CD4-positive, alpha-beta T cell treated with Interleukin-17A for 1 hour (primary cell): ENCODE measurements around the gene TMCO6.
"Not testable (repeated sequence)": the region's sequence is repeated elsewhere in the genome, so short reads cannot be mapped to it uniquely, and the experiment has no call there.

Source experiments
- DNase-seq: peaks from one replicate; pipeline ENCODE4 v3.0.0-alpha.2; 2020

Gene TMCO6

GRCh38 chr5:140631036-140631417, 8.2 kb upstream of the TMCO6 start:
- DNase-seq = no peak

- peak; percentile 31 for DNase-seq
Observed at GRCh38 chr5:140631831-140632365, 7.4 kb upstream of the TMCO6 start.

GRCh38 chr5:140632366-140633020, 6.8 kb upstream of the TMCO6 start:
- DNase-seq = peak; percentile 58

- DNase-seq = no peak
Observed at GRCh38 chr5:140633021-140633471, 6.2 kb upstream of the TMCO6 start, which contains the start of gene CD14. Gene CD14, minus strand, starts transcription at chr5:140633175. Its CDS starts 104 bp downstream, at chr5:140633071.

GRCh38 chr5:140633501-140633900, 5.8 kb upstream of the TMCO6 start:
- no peak for DNase-seq

- no peak for DNase-seq
Observed at GRCh38 chr5:140634103-140634502, 5.1 kb upstream of the TMCO6 start.

- DNase-seq = no peak
Observed at GRCh38 chr5:140635291-140636257, 3.7 kb upstream of the TMCO6 start.

GRCh38 chr5:140637371-140638100, 1.7 kb upstream of the TMCO6 start:
- no peak for DNase-seq

- DNase-seq = not testable (repeated sequence)
Observed at GRCh38 chr5:140638898-140639147, 428 bp upstream of the TMCO6 start.

- DNase-seq = no peak
Observed at GRCh38 chr5:140641716-140642115, 2.5 kb downstream of the TMCO6 start.

- no peak for DNase-seq
Observed at GRCh38 chr5:140642718-140643117, 3.5 kb downstream of the TMCO6 start.

GRCh38 chr5:140647042-140647419, 7.8 kb downstream of the TMCO6 start:
- DNase-seq = no peak

GRCh38 chr5:140658870-140659269, 19.6 kb downstream of the TMCO6 start:
- DNase-seq = no peak

- not testable (repeated sequence) for DNase-seq
Observed at GRCh38 chr5:140660371-140660770, 21.1 kb downstream of the TMCO6 start.

GRCh38 chr5:140664030-140664358, 24.7 kb downstream of the TMCO6 start:
- DNase-seq = no peak

- peak; percentile 95 for DNase-seq
Observed at GRCh38 chr5:140664359-140665119, 25.3 kb downstream of the TMCO6 start, which contains the start of gene WDR55. Gene WDR55, plus strand, starts transcription at chr5:140664904. Its CDS starts 9 bp downstream, at chr5:140664913.

- DNase-seq = not testable (repeated sequence)
Observed at GRCh38 chr5:140671035-140671434, 31.8 kb downstream of the TMCO6 start.

GRCh38 chr5:140671472-140672125, 32.3 kb downstream of the TMCO6 start:
- DNase-seq = no peak

GRCh38 chr5:140672455-140673186, 33.4 kb downstream of the TMCO6 start:
- DNase-seq = no peak

- no peak for DNase-seq
Observed at GRCh38 chr5:140673187-140673976, 34.1 kb downstream of the TMCO6 start, which contains the start of gene DND1. Gene DND1, minus strand, starts transcription at chr5:140673576. Its CDS starts 34 bp downstream, at chr5:140673542.
